ENCODE results near the gene FCHO2.

Gene FCHO2

DNA sequence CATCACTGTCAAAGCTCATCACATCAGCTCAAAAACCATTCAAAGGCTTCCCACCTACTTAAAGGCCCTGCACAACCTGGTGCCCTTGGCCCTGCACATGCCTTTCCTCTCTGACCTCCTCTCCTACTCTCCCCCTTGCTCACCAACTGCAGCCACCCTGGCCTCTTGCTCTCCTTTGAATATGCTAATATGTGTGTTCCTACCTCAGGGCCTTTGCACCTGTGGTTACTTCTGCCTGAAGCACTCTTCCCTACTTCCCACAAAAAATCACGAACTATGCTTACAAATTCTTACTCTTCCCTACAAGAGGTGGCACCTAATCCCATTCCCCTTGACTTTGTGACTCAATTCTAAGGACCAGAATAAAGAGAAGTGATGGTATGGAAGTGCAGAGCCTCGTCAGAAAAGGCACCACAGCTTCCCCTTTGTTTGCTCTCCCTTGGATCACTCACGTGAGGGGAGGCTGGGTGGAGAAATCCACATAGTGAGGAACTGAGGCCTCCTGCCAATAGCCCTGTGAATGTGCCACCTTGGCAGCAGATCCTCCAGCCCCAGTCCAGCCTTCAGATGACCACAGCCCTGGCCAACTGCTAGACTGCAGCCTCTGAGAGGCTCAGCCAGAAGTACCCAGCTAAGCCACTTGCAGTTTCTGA is 161.4 kb downstream of the FCHO2 start:
- no peak for DNase-seq (ENCODE audit: low read depth)
- TF ChIP-seq, protein P1, sequence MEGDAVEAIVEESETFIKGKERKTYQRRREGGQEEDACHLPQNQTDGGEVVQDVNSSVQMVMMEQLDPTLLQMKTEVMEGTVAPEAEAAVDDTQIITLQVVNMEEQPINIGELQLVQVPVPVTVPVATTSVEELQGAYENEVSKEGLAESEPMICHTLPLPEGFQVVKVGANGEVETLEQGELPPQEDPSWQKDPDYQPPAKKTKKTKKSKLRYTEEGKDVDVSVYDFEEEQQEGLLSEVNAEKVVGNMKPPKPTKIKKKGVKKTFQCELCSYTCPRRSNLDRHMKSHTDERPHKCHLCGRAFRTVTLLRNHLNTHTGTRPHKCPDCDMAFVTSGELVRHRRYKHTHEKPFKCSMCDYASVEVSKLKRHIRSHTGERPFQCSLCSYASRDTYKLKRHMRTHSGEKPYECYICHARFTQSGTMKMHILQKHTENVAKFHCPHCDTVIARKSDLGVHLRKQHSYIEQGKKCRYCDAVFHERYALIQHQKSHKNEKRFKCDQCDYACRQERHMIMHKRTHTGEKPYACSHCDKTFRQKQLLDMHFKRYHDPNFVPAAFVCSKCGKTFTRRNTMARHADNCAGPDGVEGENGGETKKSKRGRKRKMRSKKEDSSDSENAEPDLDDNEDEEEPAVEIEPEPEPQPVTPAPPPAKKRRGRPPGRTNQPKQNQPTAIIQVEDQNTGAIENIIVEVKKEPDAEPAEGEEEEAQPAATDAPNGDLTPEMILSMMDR (conservative IDR thresholded peaks at IDR 0.05; ENCODE audit: low read length) = no peak
- no peak overlapping the region for H3K4me3 ChIP-seq (ENCODE audit: low read length)

DNA sequence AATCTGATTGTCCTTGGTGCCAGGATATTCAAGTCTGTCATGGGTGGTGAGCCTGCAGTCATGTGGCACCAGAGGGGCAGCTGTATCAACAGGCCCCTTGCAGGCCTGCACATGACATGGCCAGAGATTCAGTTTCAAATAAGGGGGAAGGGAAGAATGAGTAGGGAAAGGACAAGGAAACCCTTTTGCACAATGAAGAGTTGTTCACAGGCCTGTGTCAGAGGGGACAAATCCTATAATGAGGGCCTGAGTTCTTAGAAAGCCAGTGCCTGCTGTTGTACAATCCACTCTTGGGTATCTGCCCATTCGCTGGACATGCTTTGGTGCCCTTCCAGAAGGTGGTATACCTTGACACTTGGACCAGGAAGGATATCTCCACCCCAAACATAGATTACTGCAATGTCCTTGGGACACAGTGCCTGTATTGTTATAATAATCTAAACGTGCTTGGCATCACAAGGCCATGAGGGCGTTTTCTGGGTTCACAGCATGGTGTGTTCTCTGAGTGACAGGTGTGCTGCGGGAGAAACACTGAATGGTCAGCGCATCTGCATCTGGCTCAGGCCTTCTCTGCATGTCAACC is 162.6 kb downstream of the FCHO2 start:
- no peak for DNase-seq (ENCODE audit: low read depth)

DNA sequence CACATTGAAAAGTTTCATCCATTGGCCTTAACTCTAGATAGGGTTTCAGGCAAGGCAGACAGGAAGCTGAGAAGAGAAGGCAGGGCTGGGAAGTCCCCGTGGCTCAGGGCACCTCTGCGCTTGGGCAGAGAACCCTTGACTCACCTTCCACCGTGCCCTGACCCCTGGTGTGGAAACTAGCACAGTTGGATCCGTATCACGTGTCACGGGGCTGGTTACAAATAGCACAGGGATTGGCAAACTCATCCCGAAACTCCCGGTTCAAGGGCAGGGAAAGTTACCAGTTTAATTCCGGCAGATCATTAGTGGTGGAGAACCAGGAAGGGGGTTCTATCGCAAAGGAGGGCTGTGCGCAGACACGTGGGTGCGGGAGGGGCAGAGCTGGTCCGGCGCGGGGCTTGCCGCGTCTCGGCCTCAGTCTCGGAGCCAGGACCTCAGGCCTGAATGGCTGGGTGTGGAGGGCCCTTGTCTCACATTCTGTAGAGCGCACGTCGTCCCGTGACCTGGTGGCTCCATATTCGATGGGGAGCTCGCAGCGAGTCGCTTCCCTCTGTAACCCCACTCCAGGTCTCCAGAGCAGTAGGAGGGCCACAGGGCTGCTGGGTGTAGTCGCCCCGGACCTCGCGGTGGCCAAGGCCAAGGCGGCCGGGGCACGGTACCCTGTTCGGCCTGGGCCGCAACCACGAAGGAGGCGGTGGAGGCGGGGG is 163.8 kb downstream of the FCHO2 start:
- DNase-seq (ENCODE audit: low read depth) = no peak
- TF ChIP-seq, protein P1 (conservative IDR thresholded peaks at IDR 0.05; ENCODE audit: low read length) = no peak
- peak overlapping the region; percentile 30 for H3K4me3 ChIP-seq (ENCODE audit: low read length)

More for the DNA sequence above, 162.6 kb downstream of the FCHO2 start:
- no peak overlapping the region for H3K4me3 ChIP-seq (ENCODE audit: low read length)
- TF ChIP-seq, protein P1 (conservative IDR thresholded peaks at IDR 0.05; ENCODE audit: low read length) = no peak

DNA sequence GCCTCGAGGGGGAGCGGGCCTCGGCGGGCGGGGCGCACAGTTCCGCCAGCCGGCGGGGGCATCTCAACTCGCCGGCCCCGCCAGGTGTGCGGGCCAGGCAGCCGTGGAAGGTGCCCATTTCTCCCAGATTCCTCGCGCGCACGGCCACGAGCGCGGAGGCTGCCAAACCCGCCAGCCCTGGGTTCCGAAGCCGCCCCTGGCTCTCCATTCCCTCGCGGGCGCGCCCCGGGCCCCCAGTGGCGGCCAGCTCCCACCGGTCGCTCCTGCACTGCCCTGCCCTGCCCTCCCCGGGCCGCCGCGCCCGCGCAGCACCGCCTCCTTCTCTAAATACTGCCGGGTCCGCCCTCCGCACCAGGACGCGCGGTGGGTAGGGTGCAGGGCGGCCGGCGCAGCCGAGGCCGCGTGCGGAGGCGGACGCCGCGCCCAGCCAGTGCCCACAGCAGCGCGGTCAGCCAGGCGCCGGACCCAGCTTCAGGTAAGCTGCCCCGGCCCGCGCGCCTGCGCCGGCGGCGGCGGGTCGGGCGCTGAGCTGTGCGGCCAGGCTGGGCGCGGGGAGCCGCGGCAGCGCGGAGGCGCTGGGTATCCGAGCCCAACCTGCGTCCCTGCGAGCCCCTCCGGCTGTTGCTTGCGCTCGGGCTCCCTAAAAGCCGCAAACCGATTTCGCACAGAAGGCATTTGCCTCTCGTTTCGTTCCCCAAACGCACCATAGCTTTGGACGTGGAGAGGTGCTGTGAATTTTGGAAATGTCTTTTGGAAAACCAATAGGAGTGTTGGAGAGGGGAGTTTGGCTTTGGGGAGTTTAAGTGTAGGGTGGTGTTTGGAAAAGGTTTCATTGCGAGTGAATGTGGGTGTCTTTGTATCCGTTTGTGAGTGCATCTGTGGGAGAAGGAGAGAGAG is 164.6 kb downstream of the FCHO2 start, which contains the start of gene TMEM171:
TMEM171 (plus strand) TSS at position 354 of the 897 bp plus-strand sequence. CDS start 2,799 bp downstream, outside the sequence.
- peak within 1 kb of the TSS; percentile 80 for H3K4me3 ChIP-seq (ENCODE audit: low read length)
- TF ChIP-seq, protein P1 (conservative IDR thresholded peaks at IDR 0.05; ENCODE audit: low read length) = no peak
- DNase-seq (ENCODE audit: low read depth) = peak; percentile 45

DNA sequence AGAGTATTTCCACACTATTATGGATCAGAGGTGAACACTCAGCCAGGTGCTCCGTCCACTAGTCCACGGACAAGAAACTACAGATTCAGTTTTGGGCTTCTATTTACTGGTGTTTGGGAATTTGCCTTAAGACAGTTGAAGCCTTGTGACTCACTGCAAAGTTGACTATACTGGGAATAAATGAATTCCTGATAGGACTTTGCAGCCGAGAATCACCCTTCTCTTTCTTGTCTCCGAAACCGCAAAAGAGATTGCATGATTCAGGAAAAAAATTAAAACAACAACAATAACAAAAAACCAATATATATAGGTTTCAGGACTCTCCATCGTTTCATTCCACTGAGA is 165.2 kb downstream of the FCHO2 start:
- DNase-seq (ENCODE audit: low read depth) = no peak
- H3K4me3 ChIP-seq (ENCODE audit: low read length) = peak overlapping the region; percentile 80
- TF ChIP-seq, protein P1 (conservative IDR thresholded peaks at IDR 0.05; ENCODE audit: low read length) = no peak

- DNase-seq (ENCODE audit: low read depth) = peak; percentile 94
- no peak overlapping the region for H3K4me3 ChIP-seq (ENCODE audit: low read length)
- TF ChIP-seq, protein P1 (conservative IDR thresholded peaks at IDR 0.05; ENCODE audit: low read length) = no peak
These were observed 167.3 kb downstream of the FCHO2 start for GRCh38 chr5:73122875-73123810.

All from AG10803 (cell line).